GM18520 (cell line): ENCODE data around the gene SFT2D3.

Experiments used
- ATAC-seq: cut with Tn5 transposase; IDR thresholded peaks from one replicate; pipeline ENCODE4 v1.9.1; 2021; ENCODE audit not compliant: unreplicated experiment

The SFT2D3 gene

GRCh38 chr2:127664065-127664894 is 37.0 kb upstream of the SFT2D3 start:
- ATAC-seq, result no peak

DNA sequence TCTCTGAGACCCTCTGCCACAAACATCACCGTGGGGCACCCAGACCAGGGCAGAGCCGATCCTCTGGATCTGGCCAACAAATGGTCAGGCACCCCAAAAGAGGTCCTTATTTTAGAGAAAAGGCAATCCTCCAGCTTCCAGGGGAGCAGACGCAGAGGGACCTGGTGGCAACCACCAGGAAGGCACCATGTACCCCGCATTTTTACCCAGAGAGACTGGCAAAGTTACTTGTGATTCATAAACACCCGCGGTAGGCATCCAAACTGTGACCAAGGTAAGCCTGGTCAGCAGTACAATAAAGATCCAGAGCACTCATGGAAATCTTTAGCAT is 36.4 kb upstream of the SFT2D3 start:
- ATAC-seq, result no peak

- no peak for ATAC-seq
Observed at GRCh38 chr2:127665267-127665893, 35.9 kb upstream of the SFT2D3 start.

DNA sequence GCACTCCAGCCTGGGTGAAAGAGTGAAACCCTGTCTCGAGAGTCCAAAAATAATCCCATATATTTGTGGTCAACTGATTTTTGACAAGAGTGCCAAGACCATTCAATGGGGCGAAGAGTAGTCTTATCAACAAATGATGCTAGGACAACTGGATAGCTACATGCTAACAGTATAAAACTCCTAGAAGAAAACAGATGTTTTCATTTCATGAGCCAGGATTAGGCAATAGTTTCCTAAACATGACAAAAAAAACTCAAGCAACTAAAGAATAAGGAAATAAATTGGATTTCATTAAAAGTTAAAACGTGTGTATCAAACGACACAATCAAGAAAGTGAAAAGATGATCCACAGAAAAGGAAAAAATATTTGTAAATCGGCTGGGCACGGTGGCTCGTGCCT is 32.2 kb upstream of the SFT2D3 start:
- no peak for ATAC-seq

- no peak for ATAC-seq
Observed at GRCh38 chr2:127670055-127670956, 31.0 kb upstream of the SFT2D3 start.

- ATAC-seq, result no peak
Observed at GRCh38 chr2:127670957-127671290, 30.4 kb upstream of the SFT2D3 start.

GRCh38 chr2:127671557-127672302 is 29.6 kb upstream of the SFT2D3 start:
- ATAC-seq, result no peak

GRCh38 chr2:127672341-127673224 is 28.7 kb upstream of the SFT2D3 start:
- ATAC-seq, result no peak

DNA sequence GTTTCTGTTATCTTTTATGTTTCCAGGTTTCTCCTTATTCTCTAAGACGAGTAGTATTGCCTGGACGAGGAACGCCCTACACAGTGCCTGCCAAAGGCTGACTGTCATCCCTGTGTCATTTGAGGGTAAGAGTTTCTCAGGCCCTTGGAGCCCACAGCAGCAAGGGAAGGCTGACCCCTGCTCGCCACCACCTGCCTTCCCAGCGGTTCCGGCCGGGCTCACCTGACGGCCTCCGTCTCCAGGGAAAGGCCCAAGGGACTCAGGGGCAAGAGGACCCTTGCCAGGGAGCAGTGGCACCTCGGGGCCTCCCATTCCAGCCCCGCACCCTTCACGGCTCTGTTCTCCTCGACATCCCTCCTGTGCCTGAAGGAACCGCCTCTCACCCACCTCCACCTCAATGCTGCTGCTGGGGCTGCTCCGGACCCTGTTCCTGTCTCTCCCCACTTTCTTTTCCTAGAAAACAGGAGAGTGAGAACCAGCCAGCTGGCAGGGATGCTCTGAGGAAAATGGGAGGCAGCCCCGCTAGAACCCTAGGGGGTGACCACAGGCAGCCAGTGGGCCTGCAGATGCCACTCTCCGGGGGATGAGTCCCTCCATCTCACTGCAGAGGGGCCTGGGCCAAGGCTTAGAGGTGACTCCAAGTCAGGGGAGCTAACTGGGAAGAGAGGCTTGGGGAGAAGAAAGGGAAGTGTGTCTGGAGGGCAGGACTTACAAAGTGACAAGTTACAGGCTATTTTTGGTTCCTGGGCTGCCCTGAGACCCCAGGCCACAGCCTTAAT is 27.8 kb upstream of the SFT2D3 start:
- ATAC-seq, result no peak

GRCh38 chr2:127674241-127675209 is 26.8 kb upstream of the SFT2D3 start:
- ATAC-seq, result no peak

- no peak for ATAC-seq
Observed at GRCh38 chr2:127675331-127676261, 25.7 kb upstream of the SFT2D3 start, which contains the start of gene LIMS2. Gene LIMS2 (minus strand): TSS chr2:127675530. CDS start chr2:127675024, 506 bp downstream.

- ATAC-seq, result no peak
Observed at GRCh38 chr2:127676906-127677305, 24.4 kb upstream of the SFT2D3 start.

DNA sequence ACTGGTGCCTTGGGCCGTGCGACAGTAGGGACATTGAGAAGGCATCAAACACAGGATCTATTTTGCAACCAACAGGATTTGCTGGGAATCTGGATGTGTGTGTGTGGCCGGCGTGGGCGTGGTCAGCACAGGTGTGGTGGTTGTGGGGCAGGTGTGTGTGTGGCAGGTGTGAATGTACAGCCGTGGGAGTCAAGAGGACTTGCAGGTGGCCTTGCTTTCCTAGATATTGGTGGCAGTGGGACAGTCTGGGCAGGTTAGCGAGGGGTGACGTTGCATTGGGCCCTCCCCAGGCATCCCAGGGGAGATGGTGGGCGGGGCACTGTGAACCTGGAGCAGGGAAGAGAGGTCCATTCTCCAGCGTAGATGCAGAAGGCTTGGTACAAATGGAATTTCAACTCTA is 22.8 kb upstream of the SFT2D3 start:
- no peak for ATAC-seq

GRCh38 chr2:127678991-127679390 is 22.3 kb upstream of the SFT2D3 start:
- no peak for ATAC-seq

GRCh38 chr2:127679680-127680361 is 21.5 kb upstream of the SFT2D3 start:
- ATAC-seq, result no peak

GRCh38 chr2:127680706-127681287 is 20.5 kb upstream of the SFT2D3 start:
- no peak for ATAC-seq
